NB4 (cell line): Measurements from ENCODE around the gene MAGI1.

ENCODE experiments used
- DNase-seq: peaks from one replicate; pipeline ENCODE4 v3.0.0; 2010; ENCODE audit warnings: low read depth
- H3K4me3 ChIP-seq: one replicate; pipeline ENCODE4 v1.5.1; 2011; ENCODE audit warnings: mild to moderate bottlenecking, low read depth, low read length, moderate library complexity
- MYC ChIP-seq: IDR thresholded peaks from 2 replicates; pipeline ENCODE4 v1.6.1; 2011; ENCODE audit warnings: low read depth, low read length
- POLR2A ChIP-seq: IDR thresholded peaks from 2 replicates; pipeline ENCODE4 v1.6.1; 2011; ENCODE audit warnings: mild to moderate bottlenecking; ENCODE audit not compliant: insufficient read length; ENCODE audit errors: extremely low read depth
- TF ChIP-seq, protein P1 (sequence below): IDR thresholded peaks from one replicate; pipeline ENCODE4 v1.5.1; 2012; ENCODE audit warnings: low read depth, low read length
- TF ChIP-seq, protein P2 (sequence below): IDR thresholded peaks from 2 replicates; pipeline ENCODE4 v1.6.1; 2011; ENCODE audit warnings: low read depth, low read length

The MAGI1 gene

DNA sequence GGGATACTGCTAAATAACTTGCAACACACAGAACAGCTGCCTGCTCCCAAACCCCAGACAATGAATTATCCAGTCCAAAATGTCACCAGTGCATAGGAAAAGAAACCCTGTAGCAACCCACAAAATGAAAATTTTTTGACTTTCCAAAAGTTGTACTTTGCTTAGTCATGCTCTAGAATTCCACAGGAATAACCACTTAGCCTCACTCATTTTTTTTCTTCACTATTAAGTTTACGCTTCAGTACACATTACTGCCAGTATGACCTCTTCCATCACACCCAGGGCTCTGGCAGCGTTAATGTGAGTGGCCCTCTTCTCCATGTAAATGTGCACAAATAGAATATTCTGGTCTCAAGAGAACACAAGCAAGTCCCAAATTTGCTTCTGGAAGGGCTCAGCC lies 259.8 kb downstream of the MAGI1 start:
- H3K4me3 ChIP-seq: no peak overlapping the region
- no peak for DNase-seq
- TF ChIP-seq, protein P1, sequence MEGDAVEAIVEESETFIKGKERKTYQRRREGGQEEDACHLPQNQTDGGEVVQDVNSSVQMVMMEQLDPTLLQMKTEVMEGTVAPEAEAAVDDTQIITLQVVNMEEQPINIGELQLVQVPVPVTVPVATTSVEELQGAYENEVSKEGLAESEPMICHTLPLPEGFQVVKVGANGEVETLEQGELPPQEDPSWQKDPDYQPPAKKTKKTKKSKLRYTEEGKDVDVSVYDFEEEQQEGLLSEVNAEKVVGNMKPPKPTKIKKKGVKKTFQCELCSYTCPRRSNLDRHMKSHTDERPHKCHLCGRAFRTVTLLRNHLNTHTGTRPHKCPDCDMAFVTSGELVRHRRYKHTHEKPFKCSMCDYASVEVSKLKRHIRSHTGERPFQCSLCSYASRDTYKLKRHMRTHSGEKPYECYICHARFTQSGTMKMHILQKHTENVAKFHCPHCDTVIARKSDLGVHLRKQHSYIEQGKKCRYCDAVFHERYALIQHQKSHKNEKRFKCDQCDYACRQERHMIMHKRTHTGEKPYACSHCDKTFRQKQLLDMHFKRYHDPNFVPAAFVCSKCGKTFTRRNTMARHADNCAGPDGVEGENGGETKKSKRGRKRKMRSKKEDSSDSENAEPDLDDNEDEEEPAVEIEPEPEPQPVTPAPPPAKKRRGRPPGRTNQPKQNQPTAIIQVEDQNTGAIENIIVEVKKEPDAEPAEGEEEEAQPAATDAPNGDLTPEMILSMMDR: no peak
- TF ChIP-seq MYC: no peak
- no peak for TF ChIP-seq POLR2A
- TF ChIP-seq, protein P2, sequence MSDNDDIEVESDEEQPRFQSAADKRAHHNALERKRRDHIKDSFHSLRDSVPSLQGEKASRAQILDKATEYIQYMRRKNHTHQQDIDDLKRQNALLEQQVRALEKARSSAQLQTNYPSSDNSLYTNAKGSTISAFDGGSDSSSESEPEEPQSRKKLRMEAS: no peak

DNA sequence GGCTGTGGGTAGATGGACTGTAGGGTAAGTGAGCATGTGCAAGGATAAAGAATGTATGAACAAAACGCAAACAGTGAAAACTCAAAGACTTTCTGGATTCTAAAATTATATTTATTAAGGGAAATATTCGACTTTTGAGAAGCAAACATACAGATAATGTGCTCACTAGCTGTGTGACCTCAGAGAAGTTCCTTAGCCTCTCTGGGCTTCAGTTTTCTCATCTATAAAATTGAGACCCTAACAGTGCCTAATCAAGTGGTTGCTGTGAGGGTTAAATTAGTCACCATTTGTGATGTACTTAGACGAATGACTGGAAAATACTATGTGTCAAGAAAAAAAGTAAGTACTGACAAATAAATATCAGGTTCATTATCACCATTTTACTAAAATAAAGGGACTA lies 261.7 kb downstream of the MAGI1 start:
- DNase-seq: no peak
- H3K4me3 ChIP-seq: no peak overlapping the region
- TF ChIP-seq, protein P1: no peak
- TF ChIP-seq, protein P2: no peak
- no peak for TF ChIP-seq POLR2A
- no peak for TF ChIP-seq MYC

DNA sequence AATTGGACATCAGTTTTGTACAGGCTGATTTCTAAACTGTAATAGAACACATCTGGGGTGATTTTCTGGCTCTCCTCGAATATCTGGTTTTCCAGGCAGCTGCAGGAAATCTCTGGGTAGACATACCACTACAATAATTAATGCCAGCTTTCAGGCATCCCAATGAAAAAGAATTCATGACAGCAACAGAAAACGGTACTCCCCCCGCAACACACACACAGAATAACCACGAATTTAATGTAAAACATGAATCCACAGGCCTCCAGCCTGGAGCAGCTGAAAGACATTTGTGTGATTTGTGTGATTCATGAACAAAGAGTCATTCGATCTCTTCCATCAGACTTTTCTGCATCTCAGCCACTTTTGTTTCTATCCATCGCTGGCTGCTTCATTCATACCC lies 262.2 kb downstream of the MAGI1 start:
- TF ChIP-seq MYC (no peak), POLR2A (no peak)
- TF ChIP-seq, protein P1: no peak
- no peak for DNase-seq
- H3K4me3 ChIP-seq: no peak overlapping the region

DNA sequence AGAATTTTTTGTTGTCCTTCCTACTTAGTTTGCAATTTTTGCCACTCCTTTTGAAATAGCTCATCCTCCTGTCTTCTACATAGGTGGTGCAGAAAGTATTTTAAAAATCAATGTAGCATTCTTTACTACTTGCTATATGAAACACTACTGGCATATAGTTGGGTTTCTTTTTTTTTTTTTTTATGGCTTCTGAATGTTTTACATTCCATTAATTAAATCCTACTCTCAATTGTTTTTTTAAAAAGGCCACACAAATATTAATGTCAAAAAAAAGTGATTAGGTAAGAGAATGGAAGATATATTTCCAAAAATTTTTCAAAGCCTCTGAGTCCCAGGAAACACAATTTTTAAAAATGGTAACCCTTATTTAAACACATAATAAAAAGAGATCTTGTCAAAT lies 262.6 kb downstream of the MAGI1 start:
- TF ChIP-seq MYC (no peak), POLR2A (no peak)
- DNase-seq: no peak
- no peak overlapping the region for H3K4me3 ChIP-seq

DNA sequence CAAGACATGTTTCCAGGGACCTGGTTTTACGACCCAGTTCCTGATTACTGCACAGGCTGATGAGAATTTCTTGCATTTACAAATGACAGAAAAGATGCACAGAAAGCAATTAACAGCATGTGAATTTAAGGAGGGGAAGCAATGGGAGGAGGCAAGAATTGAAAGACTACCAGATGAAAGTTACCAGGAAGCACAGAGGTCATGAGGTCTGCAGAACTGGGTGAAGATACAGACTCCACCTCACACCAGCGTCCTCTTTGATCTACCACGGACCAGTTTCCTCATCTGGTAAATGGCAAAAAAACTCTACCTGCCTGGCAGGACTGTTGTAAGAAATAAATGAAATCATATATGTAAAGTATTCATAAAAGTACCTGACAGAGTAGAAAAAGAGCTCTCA lies 266.0 kb downstream of the MAGI1 start:
- H3K4me3 ChIP-seq: no peak overlapping the region
- TF ChIP-seq MYC: no peak
- TF ChIP-seq, protein P1: no peak
- TF ChIP-seq POLR2A: no peak
- TF ChIP-seq, protein P2: no peak
- no peak for DNase-seq

DNA sequence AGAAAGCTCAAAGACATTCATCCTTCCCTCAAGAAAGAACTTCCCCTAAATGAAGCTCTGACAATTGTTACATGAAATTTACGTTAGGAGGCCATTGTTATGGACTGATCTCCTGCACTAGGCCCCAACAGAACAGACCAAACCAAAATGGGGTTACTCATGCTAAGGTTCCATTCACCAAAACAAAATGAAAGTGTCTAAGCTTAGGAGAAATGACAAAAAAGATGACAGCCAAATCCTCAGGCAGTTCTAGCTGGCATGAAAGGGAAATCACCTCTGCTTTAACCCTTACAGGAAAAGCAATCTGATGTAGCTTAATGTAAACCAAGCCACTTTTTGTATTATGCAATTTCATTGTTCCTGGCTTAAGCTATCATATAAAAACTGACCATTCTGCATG lies 271.2 kb downstream of the MAGI1 start:
- no peak for DNase-seq
- TF ChIP-seq, protein P1: no peak
- TF ChIP-seq, protein P2: no peak
- H3K4me3 ChIP-seq: no peak overlapping the region

DNA sequence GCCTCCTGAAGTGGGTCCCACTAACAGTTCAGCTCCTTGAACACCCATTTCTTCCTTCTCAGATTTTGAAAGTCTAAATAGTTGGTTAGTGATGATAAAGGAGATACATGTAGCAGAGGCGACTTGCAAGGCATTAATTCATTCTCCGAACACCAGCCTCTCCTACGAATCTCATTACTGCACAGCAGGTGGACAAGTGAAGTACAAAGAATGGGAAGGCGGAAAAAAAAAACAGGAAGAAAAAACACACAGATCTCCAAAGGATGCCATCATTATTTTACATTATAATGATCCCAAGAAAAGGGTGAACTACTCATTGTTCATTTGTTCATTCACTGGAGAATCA lies 276.5 kb downstream of the MAGI1 start:
- TF ChIP-seq POLR2A: no peak
- TF ChIP-seq MYC: no peak
- TF ChIP-seq, protein P1: no peak
- TF ChIP-seq, protein P2: no peak
- no peak for DNase-seq
- no peak overlapping the region for H3K4me3 ChIP-seq
